Suprapubic skin (tissue), 4 donors: ENCODE results near the gene FAM83F. TPM values are rescaled to one million over a fixed set of nuclear protein-coding genes. Genes with fewer than 3 reads are reported as not detected.
"Not testable (repeated sequence)": the region's sequence is repeated elsewhere in the genome, so short reads cannot be mapped to it uniquely, and the experiment has no call there.

Source experiments
- DNase-seq, 2 donors: peaks; one replicate each; pipeline ENCODE4 v3.0.0-alpha.2; 2019; ENCODE audit warnings: low spot score in 2 of 2
- H3K27ac ChIP-seq: fragments of 200-600 bp; sonication (generic); one replicate; pipeline ENCODE4 v1.5.1; 2019
- H3K27me3 ChIP-seq: fragments of 200-600 bp; sonication (generic); one replicate; pipeline ENCODE4 v1.5.1; 2019
- H3K36me3 ChIP-seq: fragments of 200-600 bp; sonication (generic); one replicate; pipeline ENCODE4 v1.5.1; 2019
- H3K4me1 ChIP-seq: fragments of 200-600 bp; sonication (generic); one replicate; pipeline ENCODE4 v1.5.1; 2019
- H3K4me3 ChIP-seq: fragments of 200-600 bp; sonication (generic); one replicate; pipeline ENCODE4 v1.5.1; 2019; ENCODE audit warnings: mild to moderate bottlenecking
- H3K9me3 ChIP-seq: fragments of 200-600 bp; sonication (generic); one replicate; pipeline ENCODE4 v1.5.1; 2019
- CTCF ChIP-seq, 2 donors: fragments of 200-600 bp in 1 of 2; fragments of 450-650 bp in 1 of 2; sonication (generic) in 1 of 2; IDR thresholded peaks; one replicate each; pipeline ENCODE4 v1.5.1; 2016 to 2019; ENCODE audit warnings: antibody characterized with exemption in 2 of 2, mild to moderate bottlenecking in 1 of 2, moderate library complexity in 1 of 2
- EP300 ChIP-seq: sonication (generic); formaldehyde crosslinking; IDR thresholded peaks from one replicate; pipeline ENCODE4 v1.6.1; 2017; ENCODE audit warnings: antibody characterized with exemption
- POLR2A ChIP-seq, 2 donors: fragments of 450-650 bp; IDR thresholded peaks; one replicate each; pipeline ENCODE4 v1.6.1; 2017; ENCODE audit warnings: antibody characterized with exemption in 2 of 2, mild to moderate bottlenecking in 2 of 2, moderate library complexity in 2 of 2
- POLR2AphosphoS5 ChIP-seq, 3 donors: sonication (generic); formaldehyde crosslinking; IDR thresholded peaks; one replicate each; pipeline ENCODE4 v1.6.1; 2017; ENCODE audit warnings: antibody characterized with exemption in 3 of 3
- WGBS: methylation state at CpG from one replicate; pipeline ENCODE4 v1.1.5; 2018; 5-methylcytosine and 5-hydroxymethylcytosine counted together
- total RNA-seq, 4 donors: library from RNA; depleted of rRNA; stranded (reverse); fragments of >200 nt; gene quantifications; one replicate each; pipeline ENCODE4 v1.1.0, GENCODE V29; 2016

The FAM83F gene
- total RNA-seq, 4 donors from 2014 or later, result 54.5 to 78.1 (median 69.3) TPM

- Histone ChIP-seq H3K4me3 (no peak overlapping the region), H3K27me3 (peaks cover 28% of the 10 kb centered on the region), H3K4me1 (peaks cover 26% of the 10 kb centered on the region), H3K9me3 (no peaks in the 10 kb centered on the region), H3K36me3 (no peaks in the 10 kb centered on the region), H3K27ac (no peak overlapping the region)
- TF ChIP-seq POLR2A (IDR thresholded peaks at IDR 0.05), result no peak
- TF ChIP-seq POLR2AphosphoS5 (IDR thresholded peaks at IDR 0.05), result no peak
- no peak for TF ChIP-seq CTCF (IDR thresholded peaks at IDR 0.05)
- no peak for TF ChIP-seq EP300
- 82% methylated on average over 7 of the region's 7 CpGs for WGBS
- no peak for DNase-seq
Measured at GRCh38 chr22:39989633-39990032, 5.1 kb upstream of the FAM83F start.

- DNase-seq, result no peak
- H3K4me1 ChIP-seq, result peaks cover 19% of the 10 kb centered on the region
- TF ChIP-seq CTCF (IDR thresholded peaks at IDR 0.05), result no peak
- no peak for TF ChIP-seq EP300
- TF ChIP-seq POLR2A (IDR thresholded peaks at IDR 0.05), result no peak
- no peak for TF ChIP-seq POLR2AphosphoS5 (IDR thresholded peaks at IDR 0.05)
- WGBS, result 88% methylated on average over 3 of the region's 3 CpGs
- no peak overlapping the region for H3K27ac ChIP-seq
- no peaks in the 10 kb centered on the region for H3K36me3 ChIP-seq
- H3K9me3 ChIP-seq, result no peaks in the 10 kb centered on the region
- H3K27me3 ChIP-seq, result peaks cover 28% of the 10 kb centered on the region
- no peak overlapping the region for H3K4me3 ChIP-seq
Measured at GRCh38 chr22:39990686-39991085, 4.1 kb upstream of the FAM83F start.

DNA sequence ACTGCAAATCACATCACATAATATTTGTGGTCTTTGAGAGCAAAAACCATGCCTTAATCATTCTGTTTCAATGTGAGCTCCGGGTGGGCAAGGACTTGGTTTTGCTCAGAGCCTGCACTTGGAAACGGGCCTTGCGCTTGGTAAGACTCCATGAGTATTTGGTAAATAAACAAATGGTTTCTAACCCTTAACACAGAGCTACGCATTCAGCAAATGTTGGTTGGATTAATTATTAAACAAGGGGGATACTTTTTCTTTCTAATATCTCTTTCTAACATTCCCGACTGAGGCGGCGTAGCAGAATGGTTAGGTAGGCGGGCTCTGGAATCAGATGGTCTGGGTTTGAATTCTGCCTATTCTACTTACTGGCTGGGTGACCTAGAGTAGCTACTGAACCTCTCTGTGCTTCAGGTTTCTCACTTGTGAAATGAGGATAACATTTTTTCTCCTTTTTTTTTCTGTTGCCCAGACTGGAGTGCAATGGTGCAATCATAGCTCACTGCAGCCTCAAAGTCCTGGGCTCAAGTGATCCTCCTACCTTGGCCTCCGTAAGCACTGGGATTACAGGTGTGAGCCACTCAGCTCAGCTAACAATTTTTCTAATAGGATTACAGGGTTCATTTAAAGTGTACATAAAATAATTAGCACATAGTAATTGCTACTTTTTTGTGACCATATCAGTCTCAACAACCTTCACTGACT, 3.4 kb upstream of the FAM83F start:
- Histone ChIP-seq H3K27me3 (peaks cover 32% of the 10 kb centered on the region), H3K4me3 (no peak overlapping the region), H3K36me3 (no peaks in the 10 kb centered on the region), H3K27ac (no peak overlapping the region), H3K9me3 (no peaks in the 10 kb centered on the region), H3K4me1 (peaks cover 18% of the 10 kb centered on the region)
- TF ChIP-seq POLR2AphosphoS5 (IDR thresholded peaks at IDR 0.05), result no peak
- TF ChIP-seq POLR2A (IDR thresholded peaks at IDR 0.05), result no peak
- no peak for TF ChIP-seq CTCF (IDR thresholded peaks at IDR 0.05)
- TF ChIP-seq EP300, result no peak
- 92% methylated on average over 9 of the region's 9 CpGs for WGBS
- no peak for DNase-seq

- Histone ChIP-seq H3K27ac (no peak overlapping the region), H3K27me3 (peaks cover 32% of the 10 kb centered on the region), H3K4me1 (peaks cover 25% of the 10 kb centered on the region), H3K4me3 (no peak overlapping the region), H3K36me3 (no peaks in the 10 kb centered on the region), H3K9me3 (no peaks in the 10 kb centered on the region)
- no peak for TF ChIP-seq POLR2AphosphoS5 (IDR thresholded peaks at IDR 0.05)
- no peak for TF ChIP-seq EP300
- no peak for TF ChIP-seq CTCF (IDR thresholded peaks at IDR 0.05)
- TF ChIP-seq POLR2A (IDR thresholded peaks at IDR 0.05), result no peak
- DNase-seq, result no peak
- 91% methylated on average over 5 of the region's 5 CpGs for WGBS
Measured at GRCh38 chr22:39992088-39992826, 2.5 kb upstream of the FAM83F start.

GRCh38 chr22:39992894-39993293, 1.9 kb upstream of the FAM83F start:
- not testable (repeated sequence) for H3K4me3 ChIP-seq, DNase-seq, H3K27ac ChIP-seq, H3K36me3 ChIP-seq, H3K9me3 ChIP-seq
- peaks cover 32% of the 10 kb centered on the region for H3K27me3 ChIP-seq
- H3K4me1 ChIP-seq, result peaks cover 31% of the 10 kb centered on the region
- 97% methylated on average over 7 of the region's 7 CpGs for WGBS
